B cell (primary cell): ENCODE measurements around the gene UNC5B. TPM values are rescaled to one million over a fixed set of nuclear protein-coding genes. Genes with fewer than 3 reads are reported as not detected.

Experiments used
- ATAC-seq: fragments of 200-7000 bp; cut with Tn5 transposase; one replicate; pipeline ENCODE4 v1.10.0; 2021; ENCODE audit warnings: low read depth, mild to moderate bottlenecking, moderate number of reproducible peaks, moderate library complexity
- CTCF ChIA-PET: fragments of 350-600 bp; sonication (Branson Sonifier 250); formaldehyde crosslinking; loops from one replicate; lab custom pipeline; 2021; ENCODE audit warnings: antibody characterized with exemption, inconsistent platforms; lab: Charles Lee
- POLR2A ChIA-PET: fragments of 350-600 bp; sonication (Branson Sonifier 250); formaldehyde crosslinking; loops from one replicate; lab custom pipeline; 2021; ENCODE audit warnings: antibody characterized with exemption; lab: Charles Lee
- DNase-seq: peaks from one replicate; pipeline ENCODE4 v3.0.0; 2013
- H2AFZ ChIP-seq: 2 replicates; pipeline ENCODE4 v1.6.1; 2012; ENCODE audit warnings: mild to moderate bottlenecking, low read depth, low read length; ENCODE audit not compliant: insufficient read depth, poor library complexity, severe bottlenecking
- H3K27ac ChIP-seq, 2 donors: 1 replicate in 1 of 2; 2 replicates in 1 of 2; pipeline ENCODE4 v1.5.1; 2012 to 2013; ENCODE audit warnings: low read length in 2 of 2, mild to moderate bottlenecking in 2 of 2, moderate library complexity in 1 of 2
- H3K27me3 ChIP-seq, 4 experiments: fragments of 200-600 bp in 1 of 4; sonication (generic) in 1 of 4; replicated peaks in 1 of 4; 1 replicate in 2 of 4; 2 replicates in 2 of 4; pipeline versions ENCODE4 v1.6.1 to v1.7.0; 2013 to 2016; ENCODE audit warnings: low read length in 3 of 4, mild to moderate bottlenecking in 2 of 4, mixed read lengths in 1 of 4, moderate library complexity in 1 of 4; ENCODE audit not compliant: insufficient read depth in 4 of 4, control insufficient read depth in 3 of 4; ENCODE audit errors: control extremely low read depth in 1 of 4
- H3K36me3 ChIP-seq, 2 experiments: replicated peaks in 1 of 2; 1 replicate in 1 of 2; 2 replicates in 1 of 2; pipeline versions ENCODE4 v1.6.1 to v1.7.1; 2013; ENCODE audit warnings: low read length in 1 of 2; ENCODE audit not compliant: insufficient read depth in 2 of 2, control insufficient read depth in 1 of 2; ENCODE audit errors: control extremely low read depth in 1 of 2, extremely low read depth in 1 of 2
- H3K4me1 ChIP-seq, 2 donors: fragments of 200-600 bp in 1 of 2; sonication (generic) in 1 of 2; 1 replicate in 1 of 2; 2 replicates in 1 of 2; pipeline versions ENCODE4 v1.5.1 to v1.6.1; 2013 to 2017; ENCODE audit warnings: low read length in 2 of 2; ENCODE audit not compliant: control insufficient read depth in 2 of 2, insufficient read depth in 2 of 2
- H3K4me2 ChIP-seq: replicated peaks from 2 replicates; pipeline ENCODE3; 2012; ENCODE audit warnings: mild to moderate bottlenecking, low read depth, low read length; ENCODE audit not compliant: poor library complexity, severe bottlenecking
- H3K4me3 ChIP-seq, 5 experiments: fragments of 200-600 bp in 1 of 5; sonication (generic) in 1 of 5; 1 replicate in 3 of 5; 2 replicates in 2 of 5; pipeline versions ENCODE4 v1.5.1 to v1.7.0; 2011 to 2016; ENCODE audit warnings: low read length in 4 of 5, mild to moderate bottlenecking in 4 of 5, low read depth in 2 of 5, control low read depth in 1 of 5, moderate library complexity in 1 of 5; ENCODE audit not compliant: insufficient read depth in 1 of 5; ENCODE audit errors: control extremely low read depth in 1 of 5, extremely low read depth in 1 of 5
- H3K79me2 ChIP-seq: fragments of 200-600 bp; sonication (generic); one replicate; pipeline ENCODE4 v1.6.0; 2016; ENCODE audit warnings: low read length; ENCODE audit not compliant: control insufficient read depth, insufficient read depth
- H3K9ac ChIP-seq: fragments of 200-600 bp; sonication (generic); 2 replicates; pipeline ENCODE4 v1.6.1; 2017; ENCODE audit warnings: mild to moderate bottlenecking, low read length, moderate library complexity
- H3K9me3 ChIP-seq, 3 donors: one replicate each; pipeline versions ENCODE4 v1.6.1 to v1.7.1; 2013; ENCODE audit warnings: low read length in 2 of 3; ENCODE audit not compliant: control insufficient read depth in 2 of 3, insufficient read depth in 1 of 3; ENCODE audit errors: control extremely low read depth in 1 of 3
- H4K20me1 ChIP-seq: 2 replicates; pipeline ENCODE4 v1.6.0; 2012; ENCODE audit warnings: mild to moderate bottlenecking, low read length; ENCODE audit not compliant: insufficient read depth, control insufficient read depth, poor library complexity, severe bottlenecking
- H3K27ac Mint-ChIP-seq: one replicate; pipeline ENCODE4 v1.8.0; 2021; ENCODE audit warnings: mixed read lengths
- H3K27me3 Mint-ChIP-seq: one replicate; pipeline ENCODE4 v1.8.0; 2021; ENCODE audit warnings: mixed read lengths
- H3K4me1 Mint-ChIP-seq: one replicate; pipeline ENCODE4 v1.8.0; 2021; ENCODE audit warnings: mixed read lengths
- H3K4me3 Mint-ChIP-seq: one replicate; pipeline ENCODE4 v1.8.0; 2021; ENCODE audit warnings: mixed read lengths
- H3K9me3 Mint-ChIP-seq: one replicate; pipeline ENCODE4 v1.8.0; 2022; ENCODE audit warnings: mixed read lengths; ENCODE audit not compliant: insufficient read depth
- EZH2 ChIP-seq: IDR thresholded peaks from 2 replicates; pipeline ENCODE4 v1.6.1; 2012; ENCODE audit warnings: borderline replicate concordance, low read depth, mild to moderate bottlenecking, moderate library complexity, low read length; ENCODE audit not compliant: insufficient read depth, poor library complexity, severe bottlenecking
- WGBS: methylation state at CpG from one replicate; pipeline ENCODE4 v1.1.5; 2013; ENCODE audit warnings: missing lambda C conversion rate; ENCODE audit not compliant: insufficient coverage; 5-methylcytosine and 5-hydroxymethylcytosine counted together
- intact Hi-C: fragments of 100-400 bp; cut with micrococcal nuclease; formaldehyde crosslinking; loops from one replicate; pipeline ENCODE4 v1.10.0; 2022
- polyA plus RNA-seq: library from polyadenylated mRNA; depleted of rRNA; stranded (reverse); fragments of >200 nt; gene quantifications from 2 replicates; pipeline ENCODE4 v1.2.3, GENCODE V29; 2012
- total RNA-seq, 2 donors: library from RNA; stranded (reverse); fragments of 120-200 nt in 1 of 2; gene quantifications; 1 replicate in 1 of 2; 2 replicates in 1 of 2; pipeline versions ENCODE4 v1.2.3 to v1.2.4, GENCODE V29; 2013 to 2022
- TF ChIP-seq, protein P1 (sequence below): fragments of 200-600 bp; IDR thresholded peaks from one replicate; pipeline ENCODE4 v1.8.0; 2022; ENCODE audit warnings: antibody characterized with exemption, mild to moderate bottlenecking

UNC5B gene
- total and polyA plus RNA-seq, 2 donors (not counting 1 experiment from before 2014, with no cell fraction given), result not detected

DNA sequence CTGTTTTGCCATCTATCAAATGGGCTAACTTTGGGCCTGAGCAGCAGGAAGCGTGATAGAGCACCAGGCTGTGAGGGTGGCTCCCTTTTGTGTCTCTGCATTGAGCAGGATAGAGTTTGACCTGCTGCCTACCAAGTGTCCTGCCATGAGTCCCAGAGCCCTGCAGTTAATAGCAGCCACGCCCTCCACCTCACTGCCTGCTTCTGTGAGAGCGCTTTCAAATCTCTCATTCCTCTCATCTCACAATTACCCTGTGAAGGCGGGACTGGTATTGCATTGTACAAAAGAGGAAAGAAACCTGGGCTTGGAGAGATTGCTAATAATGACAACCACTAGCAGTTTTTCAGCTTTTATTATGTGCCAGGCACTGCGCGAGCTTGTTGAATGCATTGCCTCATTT lies 39.9 kb downstream of the UNC5B start:
- no peaks in the 10 kb centered on the region for H3K79me2 ChIP-seq
- no peak overlapping the region for H3K4me2 ChIP-seq
- TF ChIP-seq, protein P1, sequence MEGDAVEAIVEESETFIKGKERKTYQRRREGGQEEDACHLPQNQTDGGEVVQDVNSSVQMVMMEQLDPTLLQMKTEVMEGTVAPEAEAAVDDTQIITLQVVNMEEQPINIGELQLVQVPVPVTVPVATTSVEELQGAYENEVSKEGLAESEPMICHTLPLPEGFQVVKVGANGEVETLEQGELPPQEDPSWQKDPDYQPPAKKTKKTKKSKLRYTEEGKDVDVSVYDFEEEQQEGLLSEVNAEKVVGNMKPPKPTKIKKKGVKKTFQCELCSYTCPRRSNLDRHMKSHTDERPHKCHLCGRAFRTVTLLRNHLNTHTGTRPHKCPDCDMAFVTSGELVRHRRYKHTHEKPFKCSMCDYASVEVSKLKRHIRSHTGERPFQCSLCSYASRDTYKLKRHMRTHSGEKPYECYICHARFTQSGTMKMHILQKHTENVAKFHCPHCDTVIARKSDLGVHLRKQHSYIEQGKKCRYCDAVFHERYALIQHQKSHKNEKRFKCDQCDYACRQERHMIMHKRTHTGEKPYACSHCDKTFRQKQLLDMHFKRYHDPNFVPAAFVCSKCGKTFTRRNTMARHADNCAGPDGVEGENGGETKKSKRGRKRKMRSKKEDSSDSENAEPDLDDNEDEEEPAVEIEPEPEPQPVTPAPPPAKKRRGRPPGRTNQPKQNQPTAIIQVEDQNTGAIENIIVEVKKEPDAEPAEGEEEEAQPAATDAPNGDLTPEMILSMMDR, result no peak
- TF ChIP-seq EZH2, result no peak
- no peak overlapping the region for H3K4me3 ChIP-seq
- H3K9me3 ChIP-seq, result no peaks in the 10 kb centered on the region
- no peak overlapping the region for H3K27ac ChIP-seq
- 89% methylated on average over 1 of the region's 6 CpGs for WGBS
- Mint-ChIP-seq H3K4me1 (no peaks in the 10 kb centered on the region), H3K27me3 (peaks cover 15% of the 10 kb centered on the region), H3K27ac (no peak overlapping the region), H3K4me3 (no peak overlapping the region), H3K9me3 (no peaks in the 10 kb centered on the region)
- no peak overlapping the region for H3K9ac ChIP-seq
- DNase-seq (no peak), ATAC-seq (no peak)
- ChIA-PET POLR2A (no interaction called here), CTCF (no interaction called here)
- H3K4me1 ChIP-seq, result no peaks in the 10 kb centered on the region
- H3K36me3 ChIP-seq, result no peaks in the 10 kb centered on the region
- H2AFZ ChIP-seq, result no peak overlapping the region
- no peaks in the 10 kb centered on the region for H4K20me1 ChIP-seq
- intact Hi-C loops, result no loop called here
- H3K27me3 ChIP-seq, result peaks cover 0 to 7% (median 1%) of the 10 kb centered on the region in 4 experiments

DNA sequence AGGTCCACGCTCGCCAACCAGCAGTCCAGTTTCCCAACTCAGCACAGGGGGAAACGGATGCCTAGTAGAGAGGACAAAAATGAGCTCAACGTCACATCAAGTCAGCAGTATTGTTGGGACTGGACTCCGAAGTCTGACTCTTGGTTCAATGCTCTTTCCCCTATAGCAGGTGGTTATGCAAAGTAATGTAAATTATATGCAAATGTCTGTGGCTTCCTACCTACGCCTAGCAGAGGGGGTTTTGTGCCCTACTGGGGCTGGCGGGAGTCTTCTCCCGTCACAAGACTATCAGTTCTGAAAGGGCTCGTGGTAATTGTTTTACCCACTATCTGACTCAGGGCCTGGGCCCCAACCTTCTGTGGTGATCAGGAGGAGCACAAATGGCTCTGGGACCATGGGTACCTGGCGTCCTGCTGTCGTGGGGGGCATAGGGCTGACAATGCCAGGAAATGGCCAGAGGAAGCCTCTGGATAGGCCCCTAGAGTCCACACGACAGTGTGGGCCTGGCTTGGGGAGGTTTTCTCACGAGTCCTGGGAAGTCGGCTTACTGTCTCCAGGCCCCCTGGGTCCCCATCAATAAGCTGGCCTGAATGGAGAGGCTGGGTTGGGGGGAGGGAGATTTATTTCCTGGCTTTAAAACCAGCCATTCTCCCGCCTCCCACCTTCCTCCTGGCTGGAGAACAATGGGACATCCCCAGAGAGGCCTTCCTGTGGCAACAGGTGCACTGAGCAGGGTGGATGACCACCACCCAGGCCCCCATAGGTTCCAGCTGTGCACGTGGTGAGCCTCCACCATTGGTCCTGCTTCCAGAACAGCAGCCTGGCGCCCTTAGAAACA lies 41.8 kb downstream of the UNC5B start:
- peaks cover 16% of the 10 kb centered on the region for H3K27me3 Mint-ChIP-seq
- 81% methylated on average over 12 of the region's 17 CpGs for WGBS
- H3K4me1 Mint-ChIP-seq, result no peaks in the 10 kb centered on the region

More for the DNA sequence above, 41.8 kb downstream of the UNC5B start:
- ChIA-PET POLR2A (no interaction called here), CTCF (no interaction called here)
- no peaks in the 10 kb centered on the region for H3K79me2 ChIP-seq
- TF ChIP-seq, protein P1, result no peak
- TF ChIP-seq EZH2, result no peak
- H2AFZ ChIP-seq, result no peak overlapping the region
- Mint-ChIP-seq H3K9me3 (no peaks in the 10 kb centered on the region), H3K4me3 (no peak overlapping the region), H3K27ac (no peak overlapping the region)
- no peak for ATAC-seq
- no peak overlapping the region for H3K9ac ChIP-seq
- no peak overlapping the region for H3K4me3 ChIP-seq
- no peak overlapping the region for H3K27ac ChIP-seq
- H3K27me3 ChIP-seq, result peaks cover 0 to 17% (median 1%) of the 10 kb centered on the region in 4 experiments
- no peaks in the 10 kb centered on the region for H3K36me3 ChIP-seq
- DNase-seq, result no peak
- intact Hi-C loops, result no loop called here
- H3K4me1 ChIP-seq, result no peaks in the 10 kb centered on the region
- no peaks in the 10 kb centered on the region for H4K20me1 ChIP-seq
- H3K4me2 ChIP-seq, result no peak overlapping the region
- no peaks in the 10 kb centered on the region for H3K9me3 ChIP-seq
